K562 (cell line): ENCODE measurements around the gene PPP1R3E.

Experiments used
- ARNT ChIP-seq, 2 experiments: fragments of 450-650 bp; IDR thresholded peaks; 2 replicates each; pipeline ENCODE4 v1.6.1; 2016; ENCODE audit warnings: mild to moderate bottlenecking in 1 of 2
- BRCA1 ChIP-seq, 2 experiments: fragments of 450-650 bp in 1 of 2; sonication (generic) in 1 of 2; formaldehyde crosslinking in 1 of 2; IDR thresholded peaks; 2 replicates each; pipeline versions ENCODE4 v1.5.0 to v1.6.1; 2017 to 2020; ENCODE audit warnings: mild to moderate bottlenecking in 1 of 2, missing genetic modification reagents in 1 of 2
- CTCF ChIP-seq, 3 experiments: IDR thresholded peaks in 2 of 3; conservative IDR thresholded peaks in 1 of 3; 2 replicates each; pipeline ENCODE4 v1.5.1; 2011 to 2012; ENCODE audit warnings: low read length in 3 of 3, mild to moderate bottlenecking in 3 of 3, control low read depth in 2 of 3, improper control_type of control experiment in 1 of 3, inconsistent platforms in 1 of 3, low read depth in 1 of 3, mixed read lengths in 1 of 3, moderate library complexity in 1 of 3; ENCODE audit not compliant: insufficient read depth in 2 of 3
- FOSL1 ChIP-seq: fragments of 200-800 bp; sonication (Bioruptor generic); conservative IDR thresholded peaks from 2 replicates; pipeline ENCODE4 v1.6.1; 2016; ENCODE audit warnings: missing genetic modification characterization, missing compliant biosample characterization
- RCOR1 ChIP-seq, 2 experiments: IDR thresholded peaks; 2 replicates each; pipeline ENCODE4 v1.6.1; 2012; ENCODE audit warnings: low read depth in 2 of 2, low read length in 2 of 2, borderline replicate concordance in 1 of 2, improper control_type of control experiment in 1 of 2

- peak; percentile 48 to 70 (median 51) for TF ChIP-seq CTCF (IDR thresholded peaks at IDR 0.05 in 2 of 3, conservative IDR thresholded peaks at IDR 0.05 in 1 of 3; ENCODE audit: insufficient read depth in 2 of 3, low read depth in 1 of 3, low read length in 3 of 3)
- no peak for TF ChIP-seq FOSL1 (tag)
- no peak for TF ChIP-seq BRCA1 (IDR thresholded peaks at IDR 0.05)
- TF ChIP-seq BRCA1 (CRISPR knock-in tag; IDR thresholded peaks at IDR 0.05), result no peak
- TF ChIP-seq RCOR1 (IDR thresholded peaks at IDR 0.05; ENCODE audit: borderline replicate concordance in 1 of 2, low read depth in 2 of 2, low read length in 2 of 2), result no peak
- no peak for TF ChIP-seq ARNT (IDR thresholded peaks at IDR 0.05)
Observed at GRCh38 chr14:23345987-23346692, 43.5 kb upstream of the PPP1R3E start.
